ENCODE results near the gene PARD3. TPM values are rescaled to one million over a fixed set of nuclear protein-coding genes. Genes with fewer than 3 reads are reported as not detected.

The PARD3 gene
- total and polyA plus RNA-seq, 12 donors = 17.0 to 93.8 (median 47.3) TPM

- H3K4me3 ChIP-seq = no peak overlapping the region
- H3K27me3 ChIP-seq = no peaks in the 10 kb centered on the region
- H3K36me3 ChIP-seq (replicated peaks in 1 of 2) = no peaks in the 10 kb centered on the region
- no peak overlapping the region for H3K27ac ChIP-seq
- DNase-seq = no peak
- TF ChIP-seq POLR2A (IDR thresholded peaks at IDR 0.05) = no peak
- no peak for TF ChIP-seq CTCF (IDR thresholded peaks at IDR 0.05)
- WGBS, 4 donors = 64 to 84% (median 67%) methylated on average over 2 of the region's 2 CpGs
- intact Hi-C loops (cut with DNase I) = no loop called here
- no peaks in the 10 kb centered on the region for H3K4me1 ChIP-seq (replicated peaks in 1 of 2)
- no peaks in the 10 kb centered on the region for H3K9me3 ChIP-seq (replicated peaks in 1 of 3)
These were observed 640.0 kb downstream of the PARD3 start for GRCh38 chr10:34175121-34175520.

- intact Hi-C loops (cut with DNase I) = no loop called here
- Histone ChIP-seq H3K36me3 (replicated peaks in 1 of 2) (no peaks in the 10 kb centered on the region), H3K4me3 (no peak overlapping the region), H3K4me1 (replicated peaks in 1 of 2) (no peaks in the 10 kb centered on the region), H3K27ac (no peak overlapping the region), H3K27me3 (no peaks in the 10 kb centered on the region), H3K9me3 (replicated peaks in 1 of 3) (no peaks in the 10 kb centered on the region)
- TF ChIP-seq CTCF (IDR thresholded peaks at IDR 0.05) (no peak), POLR2A (IDR thresholded peaks at IDR 0.05) (no peak)
- 60 to 75% (median 72%) methylated on average over 8 of the region's 8 CpGs for WGBS, 4 donors
- no peak for DNase-seq
These were observed 642.1 kb downstream of the PARD3 start for GRCh38 chr10:34172936-34173533.

GRCh38 chr10:34171957-34172527 lies 643.1 kb downstream of the PARD3 start:
- intact Hi-C loops (cut with DNase I) = no loop called here
- WGBS, 4 donors = 68 to 93% (median 88%) methylated on average over 4 of the region's 4 CpGs

GRCh38 chr10:34169677-34170076 lies 645.4 kb downstream of the PARD3 start:
- 93 to 96% (median 94%) methylated on average over 3 of the region's 3 CpGs for WGBS, 4 donors
- Histone ChIP-seq H3K9me3 (replicated peaks in 1 of 3) (no peaks in the 10 kb centered on the region), H3K36me3 (replicated peaks in 1 of 2) (no peaks in the 10 kb centered on the region), H3K27ac (no peak overlapping the region), H3K27me3 (no peaks in the 10 kb centered on the region), H3K4me3 (no peak overlapping the region), H3K4me1 (replicated peaks in 1 of 2) (no peaks in the 10 kb centered on the region)
- DNase-seq = no peak
- no peak for TF ChIP-seq CTCF (IDR thresholded peaks at IDR 0.05)
- TF ChIP-seq POLR2A (IDR thresholded peaks at IDR 0.05) = no peak
- intact Hi-C loops (cut with DNase I) = no loop called here

More at GRCh38 chr10:34171957-34172527, 643.1 kb downstream of the PARD3 start:
- no peak overlapping the region for H3K27ac ChIP-seq
- no peak for DNase-seq
- TF ChIP-seq POLR2A (IDR thresholded peaks at IDR 0.05) = no peak
- TF ChIP-seq CTCF (IDR thresholded peaks at IDR 0.05) = no peak
- H3K4me3 ChIP-seq = no peak overlapping the region
- no peaks in the 10 kb centered on the region for H3K36me3 ChIP-seq (replicated peaks in 1 of 2)
- no peaks in the 10 kb centered on the region for H3K4me1 ChIP-seq (replicated peaks in 1 of 2)
- H3K27me3 ChIP-seq = no peaks in the 10 kb centered on the region
- no peaks in the 10 kb centered on the region for H3K9me3 ChIP-seq (replicated peaks in 1 of 3)
